ENCODE data around the gene ABCB4. TPM values are rescaled to one million over a fixed set of nuclear protein-coding genes. Genes with fewer than 3 reads are reported as not detected.
A peak's percentile ranks its signal among the peaks of the same experiment; 100 is the strongest.

ABCB4 gene
- total RNA-seq, 1 donor from 2014 or later = 4.2 TPM

DNA sequence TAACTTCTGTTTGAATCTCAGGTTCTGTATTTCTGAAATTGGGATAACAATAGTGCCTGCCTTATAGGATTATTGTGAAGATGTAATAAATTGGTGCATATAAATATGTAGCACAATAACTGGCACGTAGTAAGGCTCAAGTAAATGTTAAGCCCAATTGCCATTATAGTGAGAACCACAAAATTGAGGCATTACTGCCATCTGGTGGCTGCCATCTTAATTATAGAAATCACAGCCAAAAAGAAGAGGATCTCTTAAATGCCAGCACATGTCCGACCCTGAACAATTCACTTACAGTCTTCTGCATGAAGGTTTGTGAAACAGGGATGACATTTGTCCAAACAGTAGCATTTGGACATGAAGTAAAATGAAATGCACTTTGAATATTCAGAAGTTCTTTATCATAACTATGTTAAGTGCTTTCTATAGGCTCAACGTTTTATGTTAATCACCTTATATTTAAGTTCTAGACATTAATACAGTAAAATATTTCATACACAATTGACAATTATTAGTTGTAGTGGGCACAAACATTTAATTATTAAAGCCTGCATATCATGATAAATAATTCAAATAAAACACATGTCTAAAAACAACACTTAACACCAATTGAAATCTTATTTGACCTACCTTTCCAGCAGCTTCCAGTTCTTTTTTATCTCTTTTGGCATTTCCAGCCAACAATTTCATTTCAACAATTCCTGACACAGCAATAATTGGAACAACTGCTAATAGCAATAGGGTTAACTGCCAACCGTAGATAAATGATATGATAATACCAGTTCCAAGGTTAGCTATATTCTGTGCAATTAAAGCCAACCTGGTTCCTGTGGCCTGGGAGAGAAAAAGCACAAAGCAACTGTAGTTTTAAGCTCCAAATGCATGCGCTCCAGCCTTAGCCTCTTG is 58.5 kb downstream of the ABCB4 start:
- Histone ChIP-seq H3K27me3 (ENCODE audit: low read depth) (no peaks in the 10 kb centered on the region), H3K9me3 (replicated peaks) (no peaks in the 10 kb centered on the region), H3K27ac (replicated peaks) (no peak overlapping the region), H3K36me3 (no peaks in the 10 kb centered on the region), H3K4me3 (no peak overlapping the region), H3K4me1 (no peaks in the 10 kb centered on the region)
- intact Hi-C loops (cut with micrococcal nuclease) = loop anchor here (10.0 kb wide), 1 partner anchor 482 kb away; no protein-coding TSS in a partner anchor
- TF ChIP-seq, protein P1, sequence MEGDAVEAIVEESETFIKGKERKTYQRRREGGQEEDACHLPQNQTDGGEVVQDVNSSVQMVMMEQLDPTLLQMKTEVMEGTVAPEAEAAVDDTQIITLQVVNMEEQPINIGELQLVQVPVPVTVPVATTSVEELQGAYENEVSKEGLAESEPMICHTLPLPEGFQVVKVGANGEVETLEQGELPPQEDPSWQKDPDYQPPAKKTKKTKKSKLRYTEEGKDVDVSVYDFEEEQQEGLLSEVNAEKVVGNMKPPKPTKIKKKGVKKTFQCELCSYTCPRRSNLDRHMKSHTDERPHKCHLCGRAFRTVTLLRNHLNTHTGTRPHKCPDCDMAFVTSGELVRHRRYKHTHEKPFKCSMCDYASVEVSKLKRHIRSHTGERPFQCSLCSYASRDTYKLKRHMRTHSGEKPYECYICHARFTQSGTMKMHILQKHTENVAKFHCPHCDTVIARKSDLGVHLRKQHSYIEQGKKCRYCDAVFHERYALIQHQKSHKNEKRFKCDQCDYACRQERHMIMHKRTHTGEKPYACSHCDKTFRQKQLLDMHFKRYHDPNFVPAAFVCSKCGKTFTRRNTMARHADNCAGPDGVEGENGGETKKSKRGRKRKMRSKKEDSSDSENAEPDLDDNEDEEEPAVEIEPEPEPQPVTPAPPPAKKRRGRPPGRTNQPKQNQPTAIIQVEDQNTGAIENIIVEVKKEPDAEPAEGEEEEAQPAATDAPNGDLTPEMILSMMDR (IDR thresholded peaks at IDR 0.05; ENCODE audit: borderline replicate concordance) = peak; percentile 75
- no peak for DNase-seq

DNA sequence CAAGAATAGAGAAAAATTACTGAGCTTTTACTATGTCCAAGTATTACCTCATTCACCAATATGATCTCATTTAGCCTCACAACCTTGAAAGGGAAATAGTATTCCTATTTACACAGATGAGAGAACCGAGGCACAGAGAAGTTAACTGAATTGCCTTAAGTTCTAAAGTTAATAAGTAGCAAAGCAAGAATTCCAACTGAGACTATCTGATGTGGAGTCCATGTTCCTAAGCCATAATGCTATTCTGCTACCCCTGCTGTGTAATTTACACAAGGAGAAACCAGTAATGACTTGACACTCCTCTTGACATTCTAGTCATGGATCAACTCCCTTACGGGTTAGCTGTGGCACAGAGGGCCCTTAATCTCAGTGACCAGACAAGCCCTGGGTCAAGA is 60.7 kb downstream of the ABCB4 start:
- Histone ChIP-seq H3K4me1 (peaks cover 3% of the 10 kb centered on the region), H3K27me3 (ENCODE audit: low read depth) (no peaks in the 10 kb centered on the region), H3K36me3 (no peaks in the 10 kb centered on the region), H3K4me3 (no peak overlapping the region), H3K27ac (replicated peaks) (no peak overlapping the region), H3K9me3 (replicated peaks) (no peaks in the 10 kb centered on the region)
- intact Hi-C loops (cut with micrococcal nuclease) = loop anchor here (5.0 to 10.0 kb wide), 2 partner anchors 102 to 480 kb away; no protein-coding TSS in a partner anchor
- DNase-seq = no peak
- TF ChIP-seq, protein P1 (IDR thresholded peaks at IDR 0.05; ENCODE audit: borderline replicate concordance) = no peak

DNA sequence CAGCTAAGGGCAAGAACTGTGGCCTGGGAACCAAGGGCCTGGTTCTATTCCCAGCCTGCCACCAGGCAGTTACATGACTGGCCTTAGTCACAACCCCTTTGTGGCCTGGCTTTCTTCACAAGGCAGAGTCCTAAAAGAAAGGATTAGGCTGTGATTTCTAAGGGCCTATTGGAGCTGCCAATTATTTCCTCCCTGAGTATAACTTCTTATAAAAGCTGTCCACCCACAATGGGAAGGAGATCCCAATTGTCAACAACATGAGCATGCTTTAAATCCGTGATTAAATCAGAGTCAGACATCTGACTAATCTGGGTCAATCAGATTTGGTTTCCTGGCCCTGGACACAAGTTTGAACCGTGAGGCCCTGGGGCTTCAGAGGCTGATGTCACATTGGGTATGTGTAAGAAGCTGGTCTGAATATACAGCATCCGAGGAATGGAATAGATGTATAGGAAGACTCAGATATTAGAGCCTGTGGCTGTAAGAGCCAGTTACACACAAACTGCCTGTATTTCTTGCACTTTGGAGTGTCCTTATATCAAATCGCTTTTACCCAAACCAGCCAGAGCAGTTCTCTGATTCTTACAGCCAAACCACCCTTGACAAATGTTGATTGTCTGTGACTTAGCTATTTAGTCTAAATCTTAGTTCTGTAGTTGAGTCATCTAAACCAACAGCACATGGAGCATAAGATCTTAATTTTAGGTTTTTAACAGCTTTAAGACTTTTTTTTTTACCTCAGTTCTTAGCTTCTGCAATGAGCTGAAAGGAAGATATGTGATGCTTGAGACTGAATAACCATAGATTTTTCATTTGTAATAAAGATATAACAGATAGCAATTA is 61.3 kb downstream of the ABCB4 start:
- H3K27ac ChIP-seq (replicated peaks) = no peak overlapping the region

DNA sequence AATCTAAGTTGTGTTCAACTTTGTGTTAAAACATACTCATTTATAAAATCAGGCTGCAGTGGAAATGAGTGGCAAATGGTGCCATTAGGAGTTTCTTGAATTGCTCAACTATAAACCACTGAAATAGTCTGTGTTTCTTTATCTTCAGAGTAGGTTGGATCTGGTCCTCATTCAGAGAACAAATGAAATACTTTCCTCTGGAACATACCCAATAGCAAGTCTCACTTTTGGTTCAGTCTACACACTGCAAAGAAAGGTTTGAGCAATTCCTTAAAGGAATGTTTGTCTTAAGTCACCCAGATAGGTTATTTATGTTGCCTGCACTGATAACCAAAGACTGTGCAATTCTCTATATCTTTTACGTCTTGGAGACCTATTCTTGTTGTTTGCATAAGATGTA is 62.5 kb downstream of the ABCB4 start:
- Histone ChIP-seq H3K4me3 (no peak overlapping the region), H3K36me3 (no peaks in the 10 kb centered on the region), H3K9me3 (replicated peaks) (no peaks in the 10 kb centered on the region), H3K4me1 (peaks cover 3% of the 10 kb centered on the region), H3K27ac (replicated peaks) (no peak overlapping the region), H3K27me3 (ENCODE audit: low read depth) (no peaks in the 10 kb centered on the region)
- intact Hi-C loops (cut with micrococcal nuclease) = loop anchor here (5.0 to 10.0 kb wide), 2 partner anchors 101 to 478 kb away; no protein-coding TSS in a partner anchor
- TF ChIP-seq, protein P1 (IDR thresholded peaks at IDR 0.05; ENCODE audit: borderline replicate concordance) = no peak
- DNase-seq = no peak

More for the DNA sequence above, 61.3 kb downstream of the ABCB4 start:
- TF ChIP-seq, protein P1 (IDR thresholded peaks at IDR 0.05; ENCODE audit: borderline replicate concordance) = no peak
- no peak for DNase-seq
- Histone ChIP-seq H3K4me3 (no peak overlapping the region), H3K36me3 (no peaks in the 10 kb centered on the region), H3K9me3 (replicated peaks) (no peaks in the 10 kb centered on the region), H3K27me3 (ENCODE audit: low read depth) (no peaks in the 10 kb centered on the region), H3K4me1 (peaks cover 3% of the 10 kb centered on the region)
- intact Hi-C loops (cut with micrococcal nuclease) = loop anchor here (5.0 to 10.0 kb wide), 2 partner anchors 102 to 479 kb away; no protein-coding TSS in a partner anchor

DNA sequence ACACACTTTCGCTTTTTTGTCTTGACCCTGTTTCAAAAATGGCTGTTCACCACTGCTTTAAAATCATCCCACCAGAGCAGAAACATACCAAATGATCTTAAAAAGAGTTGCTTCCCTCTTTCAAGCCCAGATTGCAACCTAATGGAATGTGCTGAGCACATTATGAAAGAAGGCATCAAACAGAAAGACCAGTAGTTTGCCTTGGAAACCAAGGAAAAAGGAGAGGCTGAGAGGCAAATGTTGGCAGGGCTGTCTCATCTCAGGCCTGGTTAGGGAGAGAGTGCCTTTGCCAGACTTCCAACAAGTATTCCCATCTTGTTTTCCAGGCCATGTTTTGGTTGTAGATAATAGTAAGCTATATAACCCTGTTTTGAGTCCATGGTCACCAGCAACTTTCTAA is 64.3 kb downstream of the ABCB4 start:
- Histone ChIP-seq H3K27me3 (ENCODE audit: low read depth) (no peaks in the 10 kb centered on the region), H3K27ac (replicated peaks) (no peak overlapping the region), H3K9me3 (replicated peaks) (no peaks in the 10 kb centered on the region), H3K36me3 (peaks cover 3% of the 10 kb centered on the region), H3K4me3 (no peak overlapping the region), H3K4me1 (peaks cover 3% of the 10 kb centered on the region)
- intact Hi-C loops (cut with micrococcal nuclease) = loop anchor here (5.0 to 10.0 kb wide), 2 partner anchors 99 to 476 kb away; no protein-coding TSS in a partner anchor
- DNase-seq = no peak
- TF ChIP-seq, protein P1 (IDR thresholded peaks at IDR 0.05; ENCODE audit: borderline replicate concordance) = no peak

Data from left ventricle myocardium inferior (tissue), 1 donor.